ENCODE measurements around the gene SASH1. TPM values are rescaled to one million over a fixed set of nuclear protein-coding genes. Genes with fewer than 3 reads are reported as not detected.

Gene SASH1
- total RNA-seq, 1 experiment from 2014 or later = 9.8 TPM

DNA sequence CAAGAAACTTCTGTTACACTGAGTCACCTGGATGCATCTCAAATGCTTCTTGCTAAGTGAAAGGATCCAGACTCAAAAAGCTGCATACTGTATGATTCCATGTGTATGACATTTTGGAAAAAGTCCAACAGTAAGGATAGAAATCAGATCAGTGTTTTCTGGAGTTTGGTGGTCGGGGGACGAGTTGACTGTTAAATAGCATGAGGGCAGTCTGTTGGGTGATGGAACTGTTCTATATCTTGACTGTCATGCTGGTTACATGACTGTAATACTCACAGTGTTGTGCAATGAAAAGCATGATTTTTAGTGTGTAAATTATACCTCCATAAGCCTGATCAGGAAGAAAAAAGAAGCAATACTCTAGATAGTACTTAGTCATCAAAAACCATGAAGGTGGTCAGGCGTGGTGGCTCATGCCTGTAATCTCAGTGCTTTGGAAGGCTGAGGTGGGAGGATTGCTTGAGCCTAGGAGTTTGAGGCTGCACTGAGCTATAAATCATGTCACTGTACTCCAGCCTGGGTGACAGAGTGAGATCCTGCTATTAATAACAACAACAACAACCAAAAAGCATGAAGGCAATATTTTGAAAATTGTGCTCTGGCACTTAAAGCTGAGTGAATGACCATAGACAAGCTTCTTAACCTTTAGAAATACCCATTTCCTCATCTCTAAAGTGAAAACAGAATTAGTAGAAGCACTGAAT is 30.5 kb upstream of the SASH1 start:
- Histone ChIP-seq H3K4me2 (ENCODE audit: low read length) (no peak overlapping the region), H3K4me1 (ENCODE audit: insufficient read depth, low read length) (no peaks in the 10 kb centered on the region; the same call in 1 of the 2 replicates), H3K9me2 (replicated peaks; ENCODE audit: low read length) (no peaks in the 10 kb centered on the region), H3K27me3 (ENCODE audit: low read length) (no peaks in the 10 kb centered on the region), H3K36me3 (ENCODE audit: low read depth, low read length) (no peaks in the 10 kb centered on the region), H3K9me3 (ENCODE audit: low read length) (no peaks in the 10 kb centered on the region), H3K79me2 (ENCODE audit: low read length) (no peaks in the 10 kb centered on the region), H2AFZ (ENCODE audit: low read length) (no peak overlapping the region), H3K27ac (ENCODE audit: low read length) (no peak overlapping the region), H3F3A (ENCODE audit: low read length, unreplicated experiment) (no peaks in the 10 kb centered on the region), H3K4me3 (ENCODE audit: low read length) (no peak overlapping the region), H3K9ac (ENCODE audit: low read length) (no peak overlapping the region), H4K20me1 (ENCODE audit: low read length) (no peaks in the 10 kb centered on the region)
- no peak for ATAC-seq
- DNase-seq = no peak
- POLR2A ChIA-PET (ENCODE audit: unreplicated experiment) = no interaction called here
- TF ChIP-seq EZH2 (IDR thresholded peaks at IDR 0.05; ENCODE audit: low read length, unreplicated experiment) (no peak), EZH2phosphoT487 (IDR thresholded peaks at IDR 0.05; ENCODE audit: borderline replicate concordance, low read length) (no peak)
- TF ChIP-seq, protein P1, sequence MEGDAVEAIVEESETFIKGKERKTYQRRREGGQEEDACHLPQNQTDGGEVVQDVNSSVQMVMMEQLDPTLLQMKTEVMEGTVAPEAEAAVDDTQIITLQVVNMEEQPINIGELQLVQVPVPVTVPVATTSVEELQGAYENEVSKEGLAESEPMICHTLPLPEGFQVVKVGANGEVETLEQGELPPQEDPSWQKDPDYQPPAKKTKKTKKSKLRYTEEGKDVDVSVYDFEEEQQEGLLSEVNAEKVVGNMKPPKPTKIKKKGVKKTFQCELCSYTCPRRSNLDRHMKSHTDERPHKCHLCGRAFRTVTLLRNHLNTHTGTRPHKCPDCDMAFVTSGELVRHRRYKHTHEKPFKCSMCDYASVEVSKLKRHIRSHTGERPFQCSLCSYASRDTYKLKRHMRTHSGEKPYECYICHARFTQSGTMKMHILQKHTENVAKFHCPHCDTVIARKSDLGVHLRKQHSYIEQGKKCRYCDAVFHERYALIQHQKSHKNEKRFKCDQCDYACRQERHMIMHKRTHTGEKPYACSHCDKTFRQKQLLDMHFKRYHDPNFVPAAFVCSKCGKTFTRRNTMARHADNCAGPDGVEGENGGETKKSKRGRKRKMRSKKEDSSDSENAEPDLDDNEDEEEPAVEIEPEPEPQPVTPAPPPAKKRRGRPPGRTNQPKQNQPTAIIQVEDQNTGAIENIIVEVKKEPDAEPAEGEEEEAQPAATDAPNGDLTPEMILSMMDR (conservative IDR thresholded peaks at IDR 0.05; ENCODE audit: low read depth, low read length) = no peak
- intact Hi-C loops (cut with micrococcal nuclease) = no loop called here
- CTCF ChIA-PET = no interaction called here
- BruUV-seq (replicated peaks) = no TSS peak

DNA sequence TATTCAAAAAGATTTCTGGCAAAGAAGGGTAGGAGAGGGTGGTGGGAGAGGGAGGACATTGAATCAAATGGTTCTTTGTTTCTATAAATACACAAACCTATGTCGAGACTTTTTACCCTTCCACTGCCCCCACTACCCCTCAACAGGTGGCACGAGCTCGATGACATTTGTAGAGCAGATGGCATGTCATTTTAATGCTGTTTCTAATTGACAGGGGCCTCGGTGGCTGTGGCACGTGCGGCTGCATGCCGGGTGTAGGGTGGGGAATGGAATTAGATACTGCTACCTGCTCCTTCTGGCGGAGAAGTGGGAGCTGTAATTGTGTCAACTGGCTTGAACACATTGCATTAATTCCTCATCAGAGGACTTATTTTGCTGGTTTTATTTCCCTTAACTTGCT is 29.1 kb upstream of the SASH1 start:
- no peaks in the 10 kb centered on the region for H3K9me3 ChIP-seq (ENCODE audit: low read length)
- H3K36me3 ChIP-seq (ENCODE audit: low read depth, low read length) = no peaks in the 10 kb centered on the region
- no peaks in the 10 kb centered on the region for H3K27me3 ChIP-seq (ENCODE audit: low read length)
- intact Hi-C loops (cut with micrococcal nuclease) = no loop called here
- CTCF ChIA-PET = no interaction called here
- no peak overlapping the region for H3K27ac ChIP-seq (ENCODE audit: low read length)
- H2AFZ ChIP-seq (ENCODE audit: low read length) = no peak overlapping the region
- no peaks in the 10 kb centered on the region for H3K4me1 ChIP-seq (ENCODE audit: insufficient read depth, low read length)
- H3K4me2 ChIP-seq (ENCODE audit: low read length) = no peak overlapping the region
- POLR2A ChIA-PET (ENCODE audit: unreplicated experiment) = no interaction called here
- TF ChIP-seq EZH2phosphoT487 (IDR thresholded peaks at IDR 0.05; ENCODE audit: borderline replicate concordance, low read length) = no peak
- TF ChIP-seq, protein P1 (conservative IDR thresholded peaks at IDR 0.05; ENCODE audit: low read depth, low read length) = no peak
- TF ChIP-seq EZH2 (IDR thresholded peaks at IDR 0.05; ENCODE audit: low read length, unreplicated experiment) = no peak
- no TSS peak for BruUV-seq (replicated peaks)
- no peaks in the 10 kb centered on the region for H4K20me1 ChIP-seq (ENCODE audit: low read length)
- no peaks in the 10 kb centered on the region for H3F3A ChIP-seq (ENCODE audit: low read length, unreplicated experiment)
- H3K79me2 ChIP-seq (ENCODE audit: low read length) = no peaks in the 10 kb centered on the region
- ATAC-seq = no peak
- no peak overlapping the region for H3K4me3 ChIP-seq (ENCODE audit: low read length)
- H3K9me2 ChIP-seq (replicated peaks; ENCODE audit: low read length) = no peaks in the 10 kb centered on the region
- no peak overlapping the region for H3K9ac ChIP-seq (ENCODE audit: low read length)
- DNase-seq = no peak

DNA sequence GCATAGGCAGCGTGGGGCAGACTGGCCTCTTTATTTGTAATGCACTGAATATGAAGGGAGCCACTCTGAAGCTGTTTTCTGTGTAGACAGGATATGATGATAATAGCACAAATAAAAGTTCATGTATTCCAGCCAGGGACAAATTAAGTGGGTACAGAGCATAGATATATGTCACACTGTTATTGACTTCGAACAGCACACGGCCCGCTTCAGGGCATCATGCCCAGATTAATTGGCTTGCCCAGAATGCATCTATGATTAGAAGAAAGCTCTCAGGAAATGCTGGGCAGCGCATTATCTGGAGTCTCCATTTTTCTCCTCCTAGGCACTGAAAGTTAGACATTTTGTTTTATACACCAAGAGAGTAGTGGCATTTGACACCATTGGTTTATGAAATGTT is 26.3 kb upstream of the SASH1 start:
- Histone ChIP-seq H3K4me2 (ENCODE audit: low read length) (no peak overlapping the region), H3F3A (ENCODE audit: low read length, unreplicated experiment) (no peaks in the 10 kb centered on the region), H3K9me2 (replicated peaks; ENCODE audit: low read length) (no peaks in the 10 kb centered on the region), H3K4me3 (ENCODE audit: low read length) (no peak overlapping the region), H3K27ac (ENCODE audit: low read length) (no peak overlapping the region), H3K79me2 (ENCODE audit: low read length) (no peaks in the 10 kb centered on the region), H3K27me3 (ENCODE audit: low read length) (no peaks in the 10 kb centered on the region), H3K36me3 (ENCODE audit: low read depth, low read length) (no peaks in the 10 kb centered on the region), H3K9me3 (ENCODE audit: low read length) (no peaks in the 10 kb centered on the region), H3K9ac (ENCODE audit: low read length) (no peak overlapping the region), H3K4me1 (ENCODE audit: insufficient read depth, low read length) (no peaks in the 10 kb centered on the region), H4K20me1 (ENCODE audit: low read length) (no peaks in the 10 kb centered on the region), H2AFZ (ENCODE audit: low read length) (no peak overlapping the region)
- intact Hi-C loops (cut with micrococcal nuclease) = no loop called here
- no peak for DNase-seq
- BruUV-seq (replicated peaks) = no TSS peak
- ATAC-seq = no peak
- ChIA-PET CTCF (no interaction called here), POLR2A (ENCODE audit: unreplicated experiment) (no interaction called here)
- TF ChIP-seq EZH2 (IDR thresholded peaks at IDR 0.05; ENCODE audit: low read length, unreplicated experiment) (no peak), EZH2phosphoT487 (IDR thresholded peaks at IDR 0.05; ENCODE audit: borderline replicate concordance, low read length) (no peak)
- TF ChIP-seq, protein P1 (conservative IDR thresholded peaks at IDR 0.05; ENCODE audit: low read depth, low read length) = no peak

Measured in PC-3 (cell line).